ENCODE results near the gene LILRB3. TPM values are rescaled to one million over a fixed set of nuclear protein-coding genes. Genes with fewer than 3 reads are reported as not detected.
A peak's percentile ranks its signal among the peaks of the same experiment; 100 is the strongest.
"Not testable (repeated sequence)": the region's sequence is repeated elsewhere in the genome, so short reads cannot be mapped to it uniquely, and the experiment has no call there.

Gene LILRB3
- total RNA-seq (ENCODE audit: low replicate concordance), result not detected in 2 replicates

- not testable (repeated sequence) for DNase-seq (ENCODE audit: low read depth); H3K4me3 ChIP-seq (ENCODE audit: low read depth, low read length)
These were observed at the start of gene LILRB3 for GRCh38 chr19:54222474-54223276. LILRB3 (minus strand) TSS chr19:54223007; CDS start chr19:54222976, 31 bp downstream.

- DNase-seq (ENCODE audit: low read depth); H3K4me3 ChIP-seq (ENCODE audit: low read depth, low read length): not testable (repeated sequence)
These were observed 49.4 kb upstream of the LILRB3 start for GRCh38 chr19:54272181-54272580.

- not testable (repeated sequence) for DNase-seq (ENCODE audit: low read depth); H3K4me3 ChIP-seq (ENCODE audit: low read depth, low read length)
These were observed 48.8 kb upstream of the LILRB3 start for GRCh38 chr19:54271587-54271986.

GRCh38 chr19:54271106-54271505, 48.3 kb upstream of the LILRB3 start:
- no peak overlapping the region for H3K4me3 ChIP-seq (ENCODE audit: low read depth, low read length)
- no peak for TF ChIP-seq CTCF (IDR thresholded peaks at IDR 0.05; ENCODE audit: insufficient read depth, low read length)
- DNase-seq (ENCODE audit: low read depth), result no peak

GRCh38 chr19:54268936-54269335, 46.1 kb upstream of the LILRB3 start:
- no peak for DNase-seq (ENCODE audit: low read depth)
- TF ChIP-seq CTCF (IDR thresholded peaks at IDR 0.05; ENCODE audit: insufficient read depth, low read length), result no peak
- no peak overlapping the region for H3K4me3 ChIP-seq (ENCODE audit: low read depth, low read length)

GRCh38 chr19:54266133-54266532, 43.3 kb upstream of the LILRB3 start:
- DNase-seq (ENCODE audit: low read depth), result peak; percentile 68
- peak; percentile 65 for TF ChIP-seq CTCF (IDR thresholded peaks at IDR 0.05; ENCODE audit: insufficient read depth, low read length)

GRCh38 chr19:54262470-54262869, 39.7 kb upstream of the LILRB3 start:
- no peak overlapping the region for H3K4me3 ChIP-seq (ENCODE audit: low read depth, low read length)
- no peak for DNase-seq (ENCODE audit: low read depth)
- no peak for TF ChIP-seq CTCF (IDR thresholded peaks at IDR 0.05; ENCODE audit: insufficient read depth, low read length)

More at GRCh38 chr19:54266133-54266532, 43.3 kb upstream of the LILRB3 start:
- no peak overlapping the region for H3K4me3 ChIP-seq (ENCODE audit: low read depth, low read length)

GRCh38 chr19:54262066-54262465, 39.3 kb upstream of the LILRB3 start:
- no peak overlapping the region for H3K4me3 ChIP-seq (ENCODE audit: low read depth, low read length)
- no peak for TF ChIP-seq CTCF (IDR thresholded peaks at IDR 0.05; ENCODE audit: insufficient read depth, low read length)
- DNase-seq (ENCODE audit: low read depth), result no peak
